MCF 10A (cell line): ENCODE data around the gene CST7. TPM values are rescaled to one million over a fixed set of nuclear protein-coding genes. Genes with fewer than 3 reads are reported as not detected.

Experiments used
- BruUV-seq: library from RNA; stranded (reverse); fragments of 400-500 nt; replicated peaks from 2 replicates; lab custom pipeline; 2021; lab: Mats Ljungman, UMichigan
- CTCF ChIA-PET: fragments of 300-600 bp; sonication (Branson Sonifier 250); formaldehyde crosslinking; extraction: SDS; loops from one replicate; lab custom pipeline; 2021; ENCODE audit warnings: antibody characterized with exemption, inconsistent platforms; lab: Yijun Ruan, JAX
- POLR2A ChIA-PET: fragments of 300-600, 350-650 bp; sonication (Branson Sonifier 250); formaldehyde crosslinking; extraction: SDS; loops from one replicate; lab custom pipeline; 2020; ENCODE audit warnings: antibody characterized with exemption, inconsistent platforms; lab: Yijun Ruan, JAX
- DNase-seq: peaks from one replicate; pipeline ENCODE4 v3.0.0-alpha.2; 2018; ENCODE audit not compliant: unreplicated experiment
- H3K27ac Mint-ChIP-seq: one replicate; pipeline ENCODE4 v1.8.0; 2022; ENCODE audit warnings: mild to moderate bottlenecking, low read depth, mixed read lengths; ENCODE audit not compliant: unreplicated experiment
- H3K27me3 Mint-ChIP-seq: one replicate; pipeline ENCODE4 v1.8.0; 2022; ENCODE audit warnings: mixed read lengths; ENCODE audit not compliant: insufficient read depth, unreplicated experiment
- H3K36me3 Mint-ChIP-seq: one replicate; pipeline ENCODE4 v1.8.0; 2022; ENCODE audit warnings: mild to moderate bottlenecking, moderate library complexity, mixed read lengths; ENCODE audit not compliant: insufficient read depth, unreplicated experiment
- H3K4me1 Mint-ChIP-seq: one replicate; pipeline ENCODE4 v1.8.0; 2022; ENCODE audit warnings: mixed read lengths; ENCODE audit not compliant: insufficient read depth, unreplicated experiment
- H3K4me3 Mint-ChIP-seq: one replicate; pipeline ENCODE4 v1.8.0; 2022; ENCODE audit warnings: mild to moderate bottlenecking, moderate library complexity, mixed read lengths; ENCODE audit not compliant: unreplicated experiment
- H3K9me3 Mint-ChIP-seq: one replicate; pipeline ENCODE4 v1.8.0; 2022; ENCODE audit warnings: mixed read lengths; ENCODE audit not compliant: unreplicated experiment
- intact Hi-C: fragments of 100-400 bp; cut with micrococcal nuclease; formaldehyde crosslinking; loops from 2 replicates; pipeline ENCODE4 v1.14.1; 2022
- total RNA-seq: library from RNA; stranded (reverse); gene quantifications from 2 replicates; pipeline ENCODE4 v1.2.3, GENCODE V29; 2022
- TF ChIP-seq, protein P1 (sequence below): fragments of 200-600 bp; IDR thresholded peaks from one replicate; pipeline ENCODE4 v1.8.0; 2022; ENCODE audit warnings: antibody characterized with exemption, mild to moderate bottlenecking; ENCODE audit not compliant: unreplicated experiment

CST7 gene
- total RNA-seq, 1 experiment from 2014 or later, result not detected

DNA sequence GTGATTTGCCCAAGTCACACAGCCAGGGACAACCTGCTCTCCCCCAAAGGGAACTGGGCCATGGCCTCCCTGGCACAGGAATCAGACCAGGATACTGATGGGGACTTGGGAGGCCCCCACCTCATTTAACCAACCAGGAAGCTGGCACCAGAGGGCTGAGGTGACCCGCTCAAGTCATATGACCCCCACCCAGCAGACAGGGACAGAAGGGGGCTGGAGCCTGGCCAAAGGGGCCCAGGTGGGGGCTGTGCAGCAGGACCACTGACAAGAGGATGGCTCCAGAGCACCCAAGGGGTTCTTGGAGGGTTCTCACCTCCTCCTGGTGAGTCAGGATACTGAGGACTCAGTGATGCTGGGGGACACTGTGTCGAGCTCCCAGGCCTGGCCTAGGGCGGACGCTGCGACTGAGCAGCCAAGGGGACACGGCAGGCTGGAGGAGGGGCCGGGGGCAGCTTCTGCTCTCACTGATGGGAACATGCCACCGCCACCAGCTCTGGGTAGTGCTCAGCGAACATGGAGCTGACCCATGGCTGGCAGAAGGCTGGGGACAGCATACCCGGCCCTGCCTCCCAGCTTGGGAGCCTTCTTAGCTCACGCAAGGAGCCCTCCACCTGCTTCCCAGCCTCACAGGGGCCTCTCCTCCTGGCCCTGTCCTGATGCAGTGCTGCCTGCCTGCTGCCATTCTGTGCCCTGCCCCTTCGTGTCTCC, 1.2 kb downstream of the CST7 start:
- H3K27me3 Mint-ChIP-seq, result no peaks in the 10 kb centered on the region
- no peak overlapping the region for H3K27ac Mint-ChIP-seq
- CTCF ChIA-PET, result interaction anchor here (0.5 to 1.4 kb wide), 6 partner anchors 19 to 1061 kb away, joined by 3 to 7 read pairs (median 3); no protein-coding TSS in a partner anchor
- POLR2A ChIA-PET, result no interaction called here
- DNase-seq, result no peak
- no peaks in the 10 kb centered on the region for H3K4me1 Mint-ChIP-seq
- H3K9me3 Mint-ChIP-seq, result peaks cover 7% of the 10 kb centered on the region
- H3K4me3 Mint-ChIP-seq, result no peak overlapping the region
- no TSS peak for BruUV-seq
- H3K36me3 Mint-ChIP-seq, result peaks cover 8% of the 10 kb centered on the region
- TF ChIP-seq, protein P1, sequence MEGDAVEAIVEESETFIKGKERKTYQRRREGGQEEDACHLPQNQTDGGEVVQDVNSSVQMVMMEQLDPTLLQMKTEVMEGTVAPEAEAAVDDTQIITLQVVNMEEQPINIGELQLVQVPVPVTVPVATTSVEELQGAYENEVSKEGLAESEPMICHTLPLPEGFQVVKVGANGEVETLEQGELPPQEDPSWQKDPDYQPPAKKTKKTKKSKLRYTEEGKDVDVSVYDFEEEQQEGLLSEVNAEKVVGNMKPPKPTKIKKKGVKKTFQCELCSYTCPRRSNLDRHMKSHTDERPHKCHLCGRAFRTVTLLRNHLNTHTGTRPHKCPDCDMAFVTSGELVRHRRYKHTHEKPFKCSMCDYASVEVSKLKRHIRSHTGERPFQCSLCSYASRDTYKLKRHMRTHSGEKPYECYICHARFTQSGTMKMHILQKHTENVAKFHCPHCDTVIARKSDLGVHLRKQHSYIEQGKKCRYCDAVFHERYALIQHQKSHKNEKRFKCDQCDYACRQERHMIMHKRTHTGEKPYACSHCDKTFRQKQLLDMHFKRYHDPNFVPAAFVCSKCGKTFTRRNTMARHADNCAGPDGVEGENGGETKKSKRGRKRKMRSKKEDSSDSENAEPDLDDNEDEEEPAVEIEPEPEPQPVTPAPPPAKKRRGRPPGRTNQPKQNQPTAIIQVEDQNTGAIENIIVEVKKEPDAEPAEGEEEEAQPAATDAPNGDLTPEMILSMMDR, result no peak
- intact Hi-C loops, result no loop called here

DNA sequence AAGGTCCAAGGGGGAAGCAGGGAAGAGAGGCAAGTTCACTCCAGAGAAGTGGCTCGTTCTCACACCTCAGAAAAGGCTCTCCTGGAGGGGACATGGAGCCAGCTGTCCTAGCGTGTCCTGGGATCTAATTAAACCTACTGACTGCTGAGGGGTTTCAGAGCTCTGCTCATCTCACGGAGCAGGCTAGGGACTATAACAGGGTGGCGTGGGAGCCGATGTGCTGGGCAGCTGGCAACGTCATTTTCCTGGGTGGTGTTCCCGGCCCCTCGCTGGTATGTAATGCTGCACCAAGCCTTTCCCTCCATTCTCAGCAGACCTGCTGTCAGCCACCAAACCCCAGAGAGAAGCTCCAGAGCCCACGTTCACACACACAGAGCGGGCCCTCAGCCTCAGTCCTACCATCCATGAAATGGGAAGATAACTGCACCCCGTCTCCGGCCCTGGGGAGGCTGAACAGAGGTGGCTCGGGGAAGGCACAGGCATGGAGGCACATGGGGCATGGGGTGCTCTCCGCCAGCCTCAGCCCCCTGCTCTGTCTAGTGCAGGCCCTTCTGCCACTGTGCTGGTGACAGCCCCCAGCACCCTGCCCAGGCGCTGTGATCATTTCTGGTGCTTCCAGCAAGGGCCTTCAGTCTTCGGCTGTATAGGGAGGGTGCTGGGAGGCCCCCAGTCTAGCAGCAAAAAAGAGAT, 1.9 kb downstream of the CST7 start:
- DNase-seq, result no peak
- ChIA-PET POLR2A (no interaction called here), CTCF (interaction anchor here (0.5 to 4.3 kb wide), 7 partner anchors 10 to 1062 kb away, joined by 3 to 38 read pairs (median 3); no protein-coding TSS in a partner anchor)
- Mint-ChIP-seq H3K4me1 (no peaks in the 10 kb centered on the region), H3K9me3 (peaks cover 1% of the 10 kb centered on the region), H3K36me3 (peaks cover 15% of the 10 kb centered on the region), H3K4me3 (no peak overlapping the region), H3K27ac (no peak overlapping the region), H3K27me3 (no peaks in the 10 kb centered on the region)
- intact Hi-C loops, result no loop called here
- TF ChIP-seq, protein P1, result no peak
- BruUV-seq, result no TSS peak

DNA sequence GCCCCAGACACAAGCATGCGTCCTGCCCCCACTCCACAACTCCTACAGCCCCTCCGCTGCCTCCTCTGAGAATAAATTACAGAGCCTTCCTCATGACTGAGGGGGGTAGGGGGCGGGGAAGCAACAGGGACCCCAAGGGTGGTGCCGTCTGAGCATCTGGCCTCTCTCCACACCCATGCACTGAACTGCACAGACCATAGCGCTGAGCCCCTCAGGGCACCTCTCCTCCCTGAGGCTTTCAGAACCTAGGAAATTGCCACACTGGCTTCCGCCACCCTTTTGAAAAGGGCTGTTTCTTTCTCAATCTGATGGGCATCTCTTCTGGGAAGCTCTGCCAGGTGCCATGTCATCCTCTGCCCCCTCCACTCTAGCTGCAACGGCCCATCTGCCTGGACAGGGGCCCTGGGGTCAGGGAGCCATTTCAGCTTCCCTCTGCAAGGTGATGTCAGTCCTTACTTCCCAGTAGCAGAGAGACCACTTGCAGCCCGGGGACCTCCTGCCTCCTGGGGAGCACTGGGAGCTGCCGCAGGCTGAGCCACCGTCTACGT, 2.5 kb downstream of the CST7 start:
- BruUV-seq, result no TSS peak
- H3K27me3 Mint-ChIP-seq, result no peaks in the 10 kb centered on the region
- CTCF ChIA-PET, result interaction anchor here (0.8 to 4.3 kb wide), 3 partner anchors 10 to 21 kb away, joined by 3 to 38 read pairs (median 3); no protein-coding TSS in a partner anchor

More for the DNA sequence above, 2.5 kb downstream of the CST7 start:
- Mint-ChIP-seq H3K4me1 (no peaks in the 10 kb centered on the region), H3K4me3 (no peak overlapping the region), H3K36me3 (peaks cover 19% of the 10 kb centered on the region), H3K9me3 (no peaks in the 10 kb centered on the region), H3K27ac (no peak overlapping the region)
- DNase-seq, result no peak
- POLR2A ChIA-PET, result interaction anchor here (0.7 to 1.1 kb wide), 2 partner anchors 40 to 1532 kb away, joined by 3 read pairs; no protein-coding TSS in a partner anchor
- intact Hi-C loops, result no loop called here
- TF ChIP-seq, protein P1, result no peak
